ENCODE data around the gene HEMK1.

Gene HEMK1

GRCh38 chr3:50575372-50575771, 6.0 kb downstream of the HEMK1 start:
- no peak for DNase-seq

GRCh38 chr3:50577348-50577747, 8.0 kb downstream of the HEMK1 start:
- DNase-seq = no peak

- DNase-seq = no peak
Measured at GRCh38 chr3:50580683-50581458, 11.5 kb downstream of the HEMK1 start.

- DNase-seq = no peak
Measured at GRCh38 chr3:50581459-50581842, 12.1 kb downstream of the HEMK1 start.

- no peak for DNase-seq
Measured at GRCh38 chr3:50582083-50582482, 12.8 kb downstream of the HEMK1 start.

- no peak for DNase-seq
Measured at GRCh38 chr3:50583897-50584296, 14.6 kb downstream of the HEMK1 start.

GRCh38 chr3:50584391-50584790, 15.1 kb downstream of the HEMK1 start:
- DNase-seq = no peak

- DNase-seq = no peak
Measured at GRCh38 chr3:50585919-50586762, 16.8 kb downstream of the HEMK1 start.

- DNase-seq = no peak
Measured at GRCh38 chr3:50586763-50587070, 17.4 kb downstream of the HEMK1 start.

GRCh38 chr3:50587373-50587772, 18.1 kb downstream of the HEMK1 start:
- no peak for DNase-seq

- DNase-seq = no peak
Measured at GRCh38 chr3:50587806-50588758, 18.8 kb downstream of the HEMK1 start.

- DNase-seq = no peak
Measured at GRCh38 chr3:50588759-50589433, 19.6 kb downstream of the HEMK1 start.

GRCh38 chr3:50591196-50591741, 21.9 kb downstream of the HEMK1 start:
- DNase-seq = no peak

GRCh38 chr3:50592568-50592967, 23.2 kb downstream of the HEMK1 start:
- DNase-seq = no peak

- DNase-seq = no peak
Measured at GRCh38 chr3:50594253-50594785, 25.0 kb downstream of the HEMK1 start.

- no peak for DNase-seq
Measured at GRCh38 chr3:50599115-50599715, 29.9 kb downstream of the HEMK1 start.

GRCh38 chr3:50599716-50600118, 30.4 kb downstream of the HEMK1 start:
- no peak for DNase-seq

- DNase-seq = no peak
Measured at GRCh38 chr3:50600141-50600753, 30.9 kb downstream of the HEMK1 start.

- DNase-seq = peak; percentile 78
Measured at GRCh38 chr3:50600841-50601591, 31.7 kb downstream of the HEMK1 start.

- no peak for DNase-seq
Measured at GRCh38 chr3:50602595-50603191, 33.4 kb downstream of the HEMK1 start.
